ENCODE measurements around the gene PPP2R3A. TPM values are rescaled to one million over a fixed set of nuclear protein-coding genes. Genes with fewer than 3 reads are reported as not detected.

Gene PPP2R3A
- total and polyA plus RNA-seq, 9 of the 15 experiments (the other 6 are each of a cell fraction or from before 2014, with no cell fraction given), result 0.10 to 0.50 (median 0.24) TPM

DNA sequence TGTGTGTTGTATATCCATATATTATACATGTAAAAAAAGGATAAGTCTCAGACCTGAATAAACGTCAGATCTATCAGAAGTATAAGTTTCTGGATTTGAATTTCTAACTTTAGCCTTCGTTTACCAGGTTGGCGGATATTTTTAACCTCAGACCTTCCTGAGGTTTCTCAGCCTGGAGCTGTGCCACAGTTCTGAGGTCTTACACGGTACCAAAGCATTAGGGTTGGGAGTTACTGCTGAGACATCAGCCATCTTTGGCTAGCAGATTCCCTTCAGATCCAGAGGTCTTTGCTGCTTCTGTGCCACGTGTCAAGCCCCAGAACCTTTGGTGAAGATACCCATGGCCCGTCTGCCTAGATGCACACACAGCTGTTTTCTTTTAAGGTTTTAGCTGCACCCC is 84.7 kb downstream of the PPP2R3A start:
- Histone ChIP-seq H3K4me1 (replicated peaks in 1 of 2; ENCODE audit: control insufficient read depth in 2 of 2, insufficient read depth in 2 of 2, low read length in 2 of 2) (no peaks in the 10 kb centered on the region), H4K20me1 (replicated peaks; ENCODE audit: control insufficient read depth, insufficient read depth, low read length) (no peaks in the 10 kb centered on the region), H3K4me2 (ENCODE audit: insufficient read depth, low read length) (no peak overlapping the region), H3K36me3 (ENCODE audit: control insufficient read depth, insufficient read depth, low read length) (no peaks in the 10 kb centered on the region), H2AFZ (ENCODE audit: low read depth, low read length) (no peak overlapping the region), H3K9ac (ENCODE audit: insufficient read depth in 1 of 2, low read depth in 2 of 2, low read length in 2 of 2) (no peak overlapping the region), H3K4me3 (no peak overlapping the region), H3K27me3 (ENCODE audit: control insufficient read depth in 2 of 2, insufficient read depth in 2 of 2, low read length in 2 of 2) (no peaks in the 10 kb centered on the region; a peak in 3 of 5 replicates), H3K79me2 (ENCODE audit: control insufficient read depth, insufficient read depth, low read length) (no peaks in the 10 kb centered on the region), H3K27ac (ENCODE audit: extremely low read depth, low read depth, low read length) (no peak overlapping the region), H3K9me3 (replicated peaks; ENCODE audit: control insufficient read depth, insufficient read depth, low read depth, low read length) (no peaks in the 10 kb centered on the region), H3K9me1 (ENCODE audit: control insufficient read depth, insufficient read depth, low read length) (no peaks in the 10 kb centered on the region)
- in situ Hi-C loops (cut with MboI) (loop anchor here (25.0 kb wide), 1 partner anchor 1912 kb away; no protein-coding TSS in a partner anchor), intact Hi-C loops (cut with micrococcal nuclease) (no loop called here)
- 0% methylated on average over 6 of the region's 6 CpGs for WGBS (ENCODE audit: insufficient coverage, low coverage, missing lambda C conversion rate)
- BruUV-seq (replicated peaks), result no TSS peak
- POLR2A ChIA-PET, result no interaction called here
- DNase-seq (ENCODE audit: extremely low read depth in 1 of 4, low spot score in 3 of 4) (no peak), ATAC-seq (no peak), FAIRE-seq (no peak)
- CTCF ChIA-PET (ENCODE audit: low intra/inter-chr PET ratio), result no interaction called here
- TF ChIP-seq BACH1 (tag; IDR thresholded peaks at IDR 0.05) (no peak), ZBTB7A (IDR thresholded peaks at IDR 0.05; ENCODE audit: borderline replicate concordance, control insufficient read depth, low read depth, low read length) (no peak), PRDM10 (IDR thresholded peaks at IDR 0.05; ENCODE audit: partially characterized antibody) (no peak)
- TF ChIP-seq, protein P1, sequence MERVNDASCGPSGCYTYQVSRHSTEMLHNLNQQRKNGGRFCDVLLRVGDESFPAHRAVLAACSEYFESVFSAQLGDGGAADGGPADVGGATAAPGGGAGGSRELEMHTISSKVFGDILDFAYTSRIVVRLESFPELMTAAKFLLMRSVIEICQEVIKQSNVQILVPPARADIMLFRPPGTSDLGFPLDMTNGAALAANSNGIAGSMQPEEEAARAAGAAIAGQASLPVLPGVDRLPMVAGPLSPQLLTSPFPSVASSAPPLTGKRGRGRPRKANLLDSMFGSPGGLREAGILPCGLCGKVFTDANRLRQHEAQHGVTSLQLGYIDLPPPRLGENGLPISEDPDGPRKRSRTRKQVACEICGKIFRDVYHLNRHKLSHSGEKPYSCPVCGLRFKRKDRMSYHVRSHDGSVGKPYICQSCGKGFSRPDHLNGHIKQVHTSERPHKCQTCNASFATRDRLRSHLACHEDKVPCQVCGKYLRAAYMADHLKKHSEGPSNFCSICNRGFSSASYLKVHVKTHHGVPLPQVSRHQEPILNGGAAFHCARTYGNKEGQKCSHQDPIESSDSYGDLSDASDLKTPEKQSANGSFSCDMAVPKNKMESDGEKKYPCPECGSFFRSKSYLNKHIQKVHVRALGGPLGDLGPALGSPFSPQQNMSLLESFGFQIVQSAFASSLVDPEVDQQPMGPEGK (CRISPR knock-in tag; IDR thresholded peaks at IDR 0.05; ENCODE audit: borderline replicate concordance), result no peak

Data from K562 (cell line).